Skeletal muscle satellite cell (primary cell): ENCODE data around the gene CD2.

ENCODE experiments used
- H3K27me3 ChIP-seq: 2 replicates; pipeline ENCODE4 v1.7.0; 2013; ENCODE audit warnings: low read length; ENCODE audit not compliant: control insufficient read depth, insufficient read depth
- H3K36me3 ChIP-seq: 2 replicates; pipeline ENCODE4 v1.7.0; 2013; ENCODE audit warnings: mild to moderate bottlenecking, control low read depth, low read length; ENCODE audit not compliant: insufficient read depth
- H3K4me1 ChIP-seq: 2 replicates; pipeline ENCODE4 v1.7.0; 2013; ENCODE audit warnings: low read length; ENCODE audit not compliant: control insufficient read depth, insufficient read depth
- H3K4me2 ChIP-seq: 2 replicates; pipeline ENCODE4 v1.7.0; 2013; ENCODE audit warnings: mild to moderate bottlenecking, low read length
- H3K4me3 ChIP-seq: 2 replicates; pipeline ENCODE4 v1.7.0; 2013; ENCODE audit warnings: low read length
- H3K9ac ChIP-seq: 2 replicates; pipeline ENCODE4 v1.7.0; 2013; ENCODE audit warnings: mild to moderate bottlenecking, low read depth, low read length, moderate library complexity
- H3K9me3 ChIP-seq: replicated peaks from 2 replicates; pipeline ENCODE4 v1.7.0; 2013; ENCODE audit warnings: mild to moderate bottlenecking, control low read depth, low read length

The CD2 gene

GRCh38 chr1:116763787-116764465, 9.7 kb downstream of the CD2 start:
- no peaks in the 10 kb centered on the region for H3K9me3 ChIP-seq
- no peak overlapping the region for H3K9ac ChIP-seq
- H3K27me3 ChIP-seq, result no peaks in the 10 kb centered on the region
- H3K36me3 ChIP-seq, result no peaks in the 10 kb centered on the region
- no peak overlapping the region for H3K4me2 ChIP-seq
- H3K4me3 ChIP-seq, result no peak overlapping the region
- no peaks in the 10 kb centered on the region for H3K4me1 ChIP-seq

GRCh38 chr1:116764466-116764898, 10.3 kb downstream of the CD2 start:
- no peak overlapping the region for H3K4me2 ChIP-seq
- H3K4me1 ChIP-seq, result peaks cover under 1% of the 10 kb centered on the region
- H3K27me3 ChIP-seq, result no peaks in the 10 kb centered on the region
- no peaks in the 10 kb centered on the region for H3K36me3 ChIP-seq
- H3K9me3 ChIP-seq, result no peaks in the 10 kb centered on the region
- H3K4me3 ChIP-seq, result no peak overlapping the region
- no peak overlapping the region for H3K9ac ChIP-seq

GRCh38 chr1:116764906-116765862, 11.0 kb downstream of the CD2 start:
- Histone ChIP-seq H3K4me2 (no peak overlapping the region), H3K27me3 (no peaks in the 10 kb centered on the region), H3K36me3 (no peaks in the 10 kb centered on the region), H3K4me3 (no peak overlapping the region), H3K9me3 (no peaks in the 10 kb centered on the region), H3K9ac (no peak overlapping the region), H3K4me1 (peaks cover 5% of the 10 kb centered on the region)

GRCh38 chr1:116765962-116766361, 11.7 kb downstream of the CD2 start:
- no peaks in the 10 kb centered on the region for H3K9me3 ChIP-seq
- H3K9ac ChIP-seq, result no peak overlapping the region
- no peak overlapping the region for H3K4me2 ChIP-seq
- no peaks in the 10 kb centered on the region for H3K27me3 ChIP-seq
- no peaks in the 10 kb centered on the region for H3K36me3 ChIP-seq
- no peak overlapping the region for H3K4me3 ChIP-seq
- H3K4me1 ChIP-seq, result peaks cover 5% of the 10 kb centered on the region

GRCh38 chr1:116766616-116767469, 12.6 kb downstream of the CD2 start:
- Histone ChIP-seq H3K4me3 (no peak overlapping the region), H3K27me3 (no peaks in the 10 kb centered on the region), H3K4me2 (no peak overlapping the region), H3K9ac (no peak overlapping the region), H3K36me3 (no peaks in the 10 kb centered on the region), H3K4me1 (peaks cover 5% of the 10 kb centered on the region), H3K9me3 (no peaks in the 10 kb centered on the region)

GRCh38 chr1:116767782-116768382, 13.7 kb downstream of the CD2 start:
- Histone ChIP-seq H3K4me2 (no peak overlapping the region), H3K4me1 (peaks cover 5% of the 10 kb centered on the region), H3K36me3 (no peaks in the 10 kb centered on the region), H3K9ac (no peak overlapping the region), H3K4me3 (no peak overlapping the region), H3K27me3 (no peaks in the 10 kb centered on the region), H3K9me3 (no peaks in the 10 kb centered on the region)

- H3K36me3 ChIP-seq, result no peaks in the 10 kb centered on the region
- no peaks in the 10 kb centered on the region for H3K9me3 ChIP-seq
- H3K4me1 ChIP-seq, result peaks cover 5% of the 10 kb centered on the region
- H3K4me2 ChIP-seq, result no peak overlapping the region
- H3K4me3 ChIP-seq, result no peak overlapping the region
- H3K9ac ChIP-seq, result no peak overlapping the region
- no peaks in the 10 kb centered on the region for H3K27me3 ChIP-seq
Measured at GRCh38 chr1:116768416-116769103, 14.3 kb downstream of the CD2 start.

GRCh38 chr1:116769104-116769452, 14.8 kb downstream of the CD2 start:
- H3K4me3 ChIP-seq, result no peak overlapping the region
- H3K27me3 ChIP-seq, result no peaks in the 10 kb centered on the region
- H3K36me3 ChIP-seq, result no peaks in the 10 kb centered on the region
- no peak overlapping the region for H3K9ac ChIP-seq
- peaks cover 5% of the 10 kb centered on the region for H3K4me1 ChIP-seq
- no peak overlapping the region for H3K4me2 ChIP-seq
- H3K9me3 ChIP-seq, result no peaks in the 10 kb centered on the region

- Histone ChIP-seq H3K27me3 (no peaks in the 10 kb centered on the region), H3K4me3 (no peak overlapping the region), H3K4me2 (no peak overlapping the region), H3K9me3 (no peaks in the 10 kb centered on the region), H3K36me3 (no peaks in the 10 kb centered on the region), H3K4me1 (peaks cover 5% of the 10 kb centered on the region), H3K9ac (no peak overlapping the region)
Measured at GRCh38 chr1:116769561-116769977, 15.3 kb downstream of the CD2 start.

GRCh38 chr1:116769994-116770393, 15.8 kb downstream of the CD2 start:
- no peaks in the 10 kb centered on the region for H3K9me3 ChIP-seq
- no peak overlapping the region for H3K4me2 ChIP-seq
- no peaks in the 10 kb centered on the region for H3K27me3 ChIP-seq
- no peaks in the 10 kb centered on the region for H3K36me3 ChIP-seq
- H3K4me3 ChIP-seq, result no peak overlapping the region
- peaks cover 5% of the 10 kb centered on the region for H3K4me1 ChIP-seq
- no peak overlapping the region for H3K9ac ChIP-seq
